Neutrophil (primary cell): ENCODE data around the gene CAB39.
A peak's percentile ranks its signal among the peaks of the same experiment; 100 is the strongest.

ENCODE experiments used
- H3K27ac ChIP-seq: fragments of 200-600 bp; sonication (generic); 2 replicates; pipeline ENCODE4 v1.5.1; 2016; ENCODE audit warnings: mild to moderate bottlenecking, moderate library complexity
- H3K27me3 ChIP-seq: fragments of 200-600 bp; sonication (generic); 2 replicates; pipeline ENCODE4 v1.6.0; 2016; ENCODE audit warnings: mild to moderate bottlenecking
- H3K36me3 ChIP-seq: fragments of 200-600 bp; sonication (generic); 2 replicates; pipeline ENCODE4 v1.5.1; 2017
- H3K4me1 ChIP-seq, 2 experiments: fragments of 200-600 bp in 1 of 2; sonication (generic) in 1 of 2; 1 replicate in 1 of 2; 2 replicates in 1 of 2; pipeline versions ENCODE4 v1.5.1 to v1.6.1; 2013 to 2016; ENCODE audit warnings: low read depth in 1 of 2, low read length in 1 of 2, mild to moderate bottlenecking in 1 of 2, moderate library complexity in 1 of 2; ENCODE audit not compliant: control insufficient read depth in 1 of 2, insufficient read depth in 1 of 2
- H3K4me3 ChIP-seq, 2 experiments: fragments of 200-600 bp in 1 of 2; sonication (generic) in 1 of 2; 1 replicate in 1 of 2; 2 replicates in 1 of 2; pipeline ENCODE4 v1.5.1; 2013 to 2016; ENCODE audit warnings: low read depth in 1 of 2, low read length in 1 of 2, mild to moderate bottlenecking in 1 of 2, moderate library complexity in 1 of 2
- H3K9me3 ChIP-seq: fragments of 200-600 bp; sonication (generic); 2 replicates; pipeline ENCODE4 v1.5.1; 2016
- CTCF ChIP-seq: fragments of 200-600 bp; sonication (generic); IDR thresholded peaks from 2 replicates; pipeline ENCODE4 v1.5.1; 2016; ENCODE audit warnings: antibody characterized with exemption

The CAB39 gene

GRCh38 chr2:230790981-230791380 is 78.3 kb downstream of the CAB39 start:
- H3K4me3 ChIP-seq = no peak overlapping the region
- TF ChIP-seq CTCF = no peak
- H3K4me1 ChIP-seq = peaks cover 33 to 38% of the 10 kb centered on the region in 2 experiments
- peak overlapping the region; percentile 24 for H3K27ac ChIP-seq
- peaks cover 54% of the 10 kb centered on the region for H3K36me3 ChIP-seq
- no peaks in the 10 kb centered on the region for H3K27me3 ChIP-seq
- no peaks in the 10 kb centered on the region for H3K9me3 ChIP-seq

- TF ChIP-seq CTCF = no peak
- H3K4me1 ChIP-seq = peaks cover 56% of the 10 kb centered on the region in 2 experiments
- peak overlapping the region; percentile 85 for H3K27ac ChIP-seq
- no peaks in the 10 kb centered on the region for H3K9me3 ChIP-seq
- peaks cover 66% of the 10 kb centered on the region for H3K36me3 ChIP-seq
- peak overlapping the region in 1 of 2 experiments; percentile 11 for H3K4me3 ChIP-seq
- H3K27me3 ChIP-seq = no peaks in the 10 kb centered on the region
These were observed 81.1 kb downstream of the CAB39 start for GRCh38 chr2:230793572-230794359.

- no peak for TF ChIP-seq CTCF
- Histone ChIP-seq H3K27ac (peak overlapping the region; percentile 85), H3K36me3 (peaks cover 73% of the 10 kb centered on the region), H3K27me3 (no peaks in the 10 kb centered on the region), H3K9me3 (no peaks in the 10 kb centered on the region), H3K4me3 (peak overlapping the region; percentile 9 to 11), H3K4me1 (peaks cover 62 to 64% of the 10 kb centered on the region in 2 experiments)
These were observed 81.9 kb downstream of the CAB39 start for GRCh38 chr2:230794497-230794896.

GRCh38 chr2:230795856-230796255 is 83.2 kb downstream of the CAB39 start:
- Histone ChIP-seq H3K27me3 (no peaks in the 10 kb centered on the region), H3K4me3 (no peak overlapping the region), H3K9me3 (no peaks in the 10 kb centered on the region), H3K27ac (peak overlapping the region; percentile 85), H3K4me1 (peaks cover 62 to 65% of the 10 kb centered on the region in 2 experiments), H3K36me3 (peaks cover 75% of the 10 kb centered on the region)
- TF ChIP-seq CTCF = no peak

- Histone ChIP-seq H3K27ac (peak overlapping the region; percentile 85), H3K36me3 (peaks cover 74% of the 10 kb centered on the region), H3K4me1 (peaks cover 62 to 65% of the 10 kb centered on the region in 2 experiments)
These were observed 83.7 kb downstream of the CAB39 start for GRCh38 chr2:230796280-230796862.

More at GRCh38 chr2:230796280-230796862, 83.7 kb downstream of the CAB39 start:
- Histone ChIP-seq H3K9me3 (no peaks in the 10 kb centered on the region), H3K27me3 (no peaks in the 10 kb centered on the region), H3K4me3 (no peak overlapping the region)
- no peak for TF ChIP-seq CTCF
